ENCODE results near the gene TECPR2.

DNA sequence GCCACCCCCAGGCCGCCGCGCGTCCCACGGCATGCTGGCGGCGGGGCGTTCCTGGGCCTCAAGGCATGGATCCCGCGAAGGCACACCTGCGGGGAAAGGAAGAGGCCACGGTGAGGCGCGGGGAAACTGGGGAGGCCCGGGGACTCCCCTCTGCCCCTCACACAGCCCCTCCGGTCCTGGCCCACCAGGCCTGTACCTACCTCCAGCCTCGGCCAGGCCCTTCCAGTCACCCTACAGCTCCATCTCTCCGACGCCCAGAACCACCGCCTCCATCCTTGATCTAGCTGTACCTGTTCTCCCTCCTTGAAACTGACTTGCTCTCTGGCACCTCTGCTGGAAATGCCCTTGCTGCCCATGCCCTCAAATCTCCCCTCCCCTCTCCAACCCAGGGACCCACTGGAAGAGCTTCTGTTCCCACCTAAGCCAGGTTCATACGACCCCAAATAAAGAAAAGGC is 145.1 kb downstream of the TECPR2 start:
- TF ChIP-seq, protein P1, sequence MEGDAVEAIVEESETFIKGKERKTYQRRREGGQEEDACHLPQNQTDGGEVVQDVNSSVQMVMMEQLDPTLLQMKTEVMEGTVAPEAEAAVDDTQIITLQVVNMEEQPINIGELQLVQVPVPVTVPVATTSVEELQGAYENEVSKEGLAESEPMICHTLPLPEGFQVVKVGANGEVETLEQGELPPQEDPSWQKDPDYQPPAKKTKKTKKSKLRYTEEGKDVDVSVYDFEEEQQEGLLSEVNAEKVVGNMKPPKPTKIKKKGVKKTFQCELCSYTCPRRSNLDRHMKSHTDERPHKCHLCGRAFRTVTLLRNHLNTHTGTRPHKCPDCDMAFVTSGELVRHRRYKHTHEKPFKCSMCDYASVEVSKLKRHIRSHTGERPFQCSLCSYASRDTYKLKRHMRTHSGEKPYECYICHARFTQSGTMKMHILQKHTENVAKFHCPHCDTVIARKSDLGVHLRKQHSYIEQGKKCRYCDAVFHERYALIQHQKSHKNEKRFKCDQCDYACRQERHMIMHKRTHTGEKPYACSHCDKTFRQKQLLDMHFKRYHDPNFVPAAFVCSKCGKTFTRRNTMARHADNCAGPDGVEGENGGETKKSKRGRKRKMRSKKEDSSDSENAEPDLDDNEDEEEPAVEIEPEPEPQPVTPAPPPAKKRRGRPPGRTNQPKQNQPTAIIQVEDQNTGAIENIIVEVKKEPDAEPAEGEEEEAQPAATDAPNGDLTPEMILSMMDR (IDR thresholded peaks at IDR 0.05) = no peak
- TF ChIP-seq POLR2A (IDR thresholded peaks at IDR 0.05) = no peak

Data from adrenal gland (tissue), 5 donors.